Subcutaneous preadipocyte (primary cell): ENCODE results near the gene PMS2. TPM values are rescaled to one million over a fixed set of nuclear protein-coding genes. Genes with fewer than 3 reads are reported as not detected.

ENCODE experiments used
- small RNA-seq: library from RNA; depleted of rRNA; stranded (forward); fragments of <200 nt; gene quantifications from one replicate; pipeline ENCODE3, GENCODE V24; 2012
- total RNA-seq: library from RNA; depleted of rRNA; stranded (reverse); fragments of >200 nt; gene quantifications from 2 replicates; pipeline ENCODE4 v1.2.3, GENCODE V29; 2012

The PMS2 gene, protein sequence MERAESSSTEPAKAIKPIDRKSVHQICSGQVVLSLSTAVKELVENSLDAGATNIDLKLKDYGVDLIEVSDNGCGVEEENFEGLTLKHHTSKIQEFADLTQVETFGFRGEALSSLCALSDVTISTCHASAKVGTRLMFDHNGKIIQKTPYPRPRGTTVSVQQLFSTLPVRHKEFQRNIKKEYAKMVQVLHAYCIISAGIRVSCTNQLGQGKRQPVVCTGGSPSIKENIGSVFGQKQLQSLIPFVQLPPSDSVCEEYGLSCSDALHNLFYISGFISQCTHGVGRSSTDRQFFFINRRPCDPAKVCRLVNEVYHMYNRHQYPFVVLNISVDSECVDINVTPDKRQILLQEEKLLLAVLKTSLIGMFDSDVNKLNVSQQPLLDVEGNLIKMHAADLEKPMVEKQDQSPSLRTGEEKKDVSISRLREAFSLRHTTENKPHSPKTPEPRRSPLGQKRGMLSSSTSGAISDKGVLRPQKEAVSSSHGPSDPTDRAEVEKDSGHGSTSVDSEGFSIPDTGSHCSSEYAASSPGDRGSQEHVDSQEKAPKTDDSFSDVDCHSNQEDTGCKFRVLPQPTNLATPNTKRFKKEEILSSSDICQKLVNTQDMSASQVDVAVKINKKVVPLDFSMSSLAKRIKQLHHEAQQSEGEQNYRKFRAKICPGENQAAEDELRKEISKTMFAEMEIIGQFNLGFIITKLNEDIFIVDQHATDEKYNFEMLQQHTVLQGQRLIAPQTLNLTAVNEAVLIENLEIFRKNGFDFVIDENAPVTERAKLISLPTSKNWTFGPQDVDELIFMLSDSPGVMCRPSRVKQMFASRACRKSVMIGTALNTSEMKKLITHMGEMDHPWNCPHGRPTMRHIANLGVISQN
- total RNA-seq: 18.0 and 18.4 TPM in 2 replicates

GRCh38 chr7:6008668-6009611 is at the start of gene PMS2, which contains the start of gene AIMP2:
Gene PMS2 (minus strand): TSS chr7:6009049. CDS start chr7:6009019, 30 bp downstream.
Gene AIMP2 (plus strand): TSS chr7:6009272. CDS start chr7:6009364, 92 bp downstream.

GRCh38 chr7:6030988-6031387 is 22.1 kb upstream of the PMS2 start, which contains the start of gene ANKRD61:
Gene ANKRD61 (plus strand): TSS chr7:6031376. CDS start chr7:6031376, 0 bp downstream.

GRCh38 chr7:5970347-5970911 is 38.4 kb downstream of the PMS2 start, which contains the start of gene RSPH10B:
Gene RSPH10B (minus strand): TSS chr7:5970689. CDS start chr7:5967116, 3,573 bp downstream.

Small RNA genes lying within 50 kb of the gene (small RNA-seq; reads per million reads assigned to genes)
- gene RF00019 (not detected), gene RNU6-218P (not detected), gene SNORA80D (14.6 reads per million, percentile 96 among the genes with 10 or more reads in this experiment)

Other genes with a start within 250 kb of the PMS2 start
- 27.2 and 37.5 TPM in 2 replicates for gene RNF216, start 227.4 kb downstream of the PMS2 start, total RNA-seq
- gene OCM, start 128.3 kb downstream of the PMS2 start, total RNA-seq: not detected in 2 replicates
- gene CCZ1, start 110.3 kb downstream of the PMS2 start, total RNA-seq: 36.0 and 46.7 TPM in 2 replicates
- under 0.01 and 0.20 TPM in 2 replicates for gene RSPH10B, start 38.4 kb downstream of the PMS2 start, total RNA-seq
- gene AIMP2, start 223 bp upstream of the PMS2 start, total RNA-seq: 59.4 and 78.6 TPM in 2 replicates
- gene ANKRD61, start 22.3 kb upstream of the PMS2 start, total RNA-seq: not detected in 2 replicates
- 37.8 and 61.4 TPM in 2 replicates for gene EIF2AK1, start 50.1 kb upstream of the PMS2 start, total RNA-seq
- 5.5 and 7.6 TPM in 2 replicates for gene USP42, start 95.9 kb upstream of the PMS2 start, total RNA-seq